Measurements from ENCODE around the gene TMEM140.

DNA sequence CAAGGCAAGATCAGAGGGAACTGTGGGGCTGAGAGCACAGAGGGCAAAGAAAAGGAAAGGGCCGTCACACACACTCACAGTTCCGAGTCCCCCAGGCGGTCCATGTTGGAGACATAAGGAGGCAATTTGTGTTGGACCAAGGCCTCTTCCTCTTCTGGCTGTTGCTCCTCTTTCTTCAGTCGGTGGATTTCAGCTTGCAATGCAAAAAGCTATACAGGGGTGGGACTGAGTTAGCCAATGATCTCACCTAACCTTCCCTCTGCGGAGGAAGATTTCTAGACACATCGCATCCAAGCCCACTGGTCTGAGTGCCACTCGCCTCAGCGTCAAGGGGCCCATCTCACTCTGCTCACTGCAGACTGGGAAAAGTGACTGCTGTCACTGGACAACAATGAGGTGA lies 58.0 kb downstream of the TMEM140 start:
- TF ChIP-seq, protein P1, sequence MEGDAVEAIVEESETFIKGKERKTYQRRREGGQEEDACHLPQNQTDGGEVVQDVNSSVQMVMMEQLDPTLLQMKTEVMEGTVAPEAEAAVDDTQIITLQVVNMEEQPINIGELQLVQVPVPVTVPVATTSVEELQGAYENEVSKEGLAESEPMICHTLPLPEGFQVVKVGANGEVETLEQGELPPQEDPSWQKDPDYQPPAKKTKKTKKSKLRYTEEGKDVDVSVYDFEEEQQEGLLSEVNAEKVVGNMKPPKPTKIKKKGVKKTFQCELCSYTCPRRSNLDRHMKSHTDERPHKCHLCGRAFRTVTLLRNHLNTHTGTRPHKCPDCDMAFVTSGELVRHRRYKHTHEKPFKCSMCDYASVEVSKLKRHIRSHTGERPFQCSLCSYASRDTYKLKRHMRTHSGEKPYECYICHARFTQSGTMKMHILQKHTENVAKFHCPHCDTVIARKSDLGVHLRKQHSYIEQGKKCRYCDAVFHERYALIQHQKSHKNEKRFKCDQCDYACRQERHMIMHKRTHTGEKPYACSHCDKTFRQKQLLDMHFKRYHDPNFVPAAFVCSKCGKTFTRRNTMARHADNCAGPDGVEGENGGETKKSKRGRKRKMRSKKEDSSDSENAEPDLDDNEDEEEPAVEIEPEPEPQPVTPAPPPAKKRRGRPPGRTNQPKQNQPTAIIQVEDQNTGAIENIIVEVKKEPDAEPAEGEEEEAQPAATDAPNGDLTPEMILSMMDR (IDR thresholded peaks at IDR 0.05; ENCODE audit: insufficient read depth, low read depth, low read length) = no peak
- TF ChIP-seq EZH2 (IDR thresholded peaks at IDR 0.05; ENCODE audit: insufficient read depth, low read length) = no peak

Measured in astrocyte (in vitro differentiated cells and primary cell).